ENCODE results near the gene HAP1. TPM values are rescaled to one million over a fixed set of nuclear protein-coding genes. Genes with fewer than 3 reads are reported as not detected.
A peak's percentile ranks its signal among the peaks of the same experiment; 100 is the strongest.

Gene HAP1
- total RNA-seq, 4 donors from 2014 or later = 0.34 to 0.94 (median 0.53) TPM

- Histone ChIP-seq H3K36me3 (peaks cover 62 to 100% (median 78%) of the 10 kb centered on the region in 3 donors), H3K4me1 (peaks cover 0 to 8% (median 0%) of the 10 kb centered on the region in 3 donors), H3K27me3 (no peaks in the 10 kb centered on the region), H3K4me3 (no peak overlapping the region), H3K27ac (peak overlapping the region in 2 of 4 donors; percentile 21 to 59), H3K9me3 (no peaks in the 10 kb centered on the region)
- intact Hi-C loops (cut with DNase I) = no loop called here
- no peak for DNase-seq
- 59 to 93% methylated on average over 3 to 6 of the region's 16 CpGs for WGBS, 2 donors
- TF ChIP-seq, protein P1, sequence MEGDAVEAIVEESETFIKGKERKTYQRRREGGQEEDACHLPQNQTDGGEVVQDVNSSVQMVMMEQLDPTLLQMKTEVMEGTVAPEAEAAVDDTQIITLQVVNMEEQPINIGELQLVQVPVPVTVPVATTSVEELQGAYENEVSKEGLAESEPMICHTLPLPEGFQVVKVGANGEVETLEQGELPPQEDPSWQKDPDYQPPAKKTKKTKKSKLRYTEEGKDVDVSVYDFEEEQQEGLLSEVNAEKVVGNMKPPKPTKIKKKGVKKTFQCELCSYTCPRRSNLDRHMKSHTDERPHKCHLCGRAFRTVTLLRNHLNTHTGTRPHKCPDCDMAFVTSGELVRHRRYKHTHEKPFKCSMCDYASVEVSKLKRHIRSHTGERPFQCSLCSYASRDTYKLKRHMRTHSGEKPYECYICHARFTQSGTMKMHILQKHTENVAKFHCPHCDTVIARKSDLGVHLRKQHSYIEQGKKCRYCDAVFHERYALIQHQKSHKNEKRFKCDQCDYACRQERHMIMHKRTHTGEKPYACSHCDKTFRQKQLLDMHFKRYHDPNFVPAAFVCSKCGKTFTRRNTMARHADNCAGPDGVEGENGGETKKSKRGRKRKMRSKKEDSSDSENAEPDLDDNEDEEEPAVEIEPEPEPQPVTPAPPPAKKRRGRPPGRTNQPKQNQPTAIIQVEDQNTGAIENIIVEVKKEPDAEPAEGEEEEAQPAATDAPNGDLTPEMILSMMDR (IDR thresholded peaks at IDR 0.05) = no peak
- no peak for TF ChIP-seq POLR2A (IDR thresholded peaks at IDR 0.05)
Observed at GRCh38 chr17:41762841-41763240, 28.4 kb upstream of the HAP1 start.

DNA sequence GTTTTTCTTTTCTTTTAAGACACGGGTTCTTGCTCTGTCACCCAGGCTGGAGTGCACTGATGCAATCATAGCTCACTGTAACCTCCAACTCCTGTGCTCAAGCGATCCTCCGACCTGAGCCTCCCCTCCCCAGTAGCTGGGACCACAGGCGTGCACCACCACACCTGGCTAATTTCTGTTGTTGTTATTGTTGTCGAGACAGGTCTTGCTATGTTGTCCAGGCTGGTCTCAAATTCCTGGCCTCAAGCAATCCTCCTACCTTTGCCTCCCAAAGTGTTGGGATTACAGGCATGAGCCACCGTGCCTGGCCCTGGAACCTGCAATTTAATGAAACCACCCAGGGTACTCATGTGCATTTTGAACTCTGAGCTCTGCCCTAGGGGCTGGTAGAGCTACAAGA lies 27.9 kb upstream of the HAP1 start:
- Histone ChIP-seq H3K9me3 (no peaks in the 10 kb centered on the region), H3K36me3 (peaks cover 62 to 100% (median 78%) of the 10 kb centered on the region in 3 donors), H3K4me1 (peaks cover 0 to 8% (median 0%) of the 10 kb centered on the region in 3 donors), H3K4me3 (no peak overlapping the region), H3K27me3 (no peaks in the 10 kb centered on the region), H3K27ac (peak overlapping the region in 1 of 4 donors; percentile 59)
- DNase-seq = no peak
- TF ChIP-seq, protein P1 (IDR thresholded peaks at IDR 0.05) = no peak
- no peak for TF ChIP-seq POLR2A (IDR thresholded peaks at IDR 0.05)
- 58 to 78% methylated on average over 3 to 6 of the region's 6 CpGs for WGBS, 2 donors
- intact Hi-C loops (cut with DNase I) = no loop called here

GRCh38 chr17:41760878-41761277 lies 26.4 kb upstream of the HAP1 start:
- peaks cover 0 to 4% (median 0%) of the 10 kb centered on the region in 3 donors for H3K4me1 ChIP-seq
- H3K4me3 ChIP-seq = no peak overlapping the region
- WGBS, 2 donors = 80 to 85% methylated on average over 5 to 6 of the region's 6 CpGs
- H3K27ac ChIP-seq = no peak overlapping the region
- intact Hi-C loops (cut with DNase I) = no loop called here
- peaks cover 68 to 100% (median 79%) of the 10 kb centered on the region in 3 donors for H3K36me3 ChIP-seq
- no peaks in the 10 kb centered on the region for H3K9me3 ChIP-seq
- H3K27me3 ChIP-seq = no peaks in the 10 kb centered on the region
- DNase-seq = no peak
- no peak for TF ChIP-seq POLR2A (IDR thresholded peaks at IDR 0.05)
- TF ChIP-seq, protein P1 (IDR thresholded peaks at IDR 0.05) = no peak

DNA sequence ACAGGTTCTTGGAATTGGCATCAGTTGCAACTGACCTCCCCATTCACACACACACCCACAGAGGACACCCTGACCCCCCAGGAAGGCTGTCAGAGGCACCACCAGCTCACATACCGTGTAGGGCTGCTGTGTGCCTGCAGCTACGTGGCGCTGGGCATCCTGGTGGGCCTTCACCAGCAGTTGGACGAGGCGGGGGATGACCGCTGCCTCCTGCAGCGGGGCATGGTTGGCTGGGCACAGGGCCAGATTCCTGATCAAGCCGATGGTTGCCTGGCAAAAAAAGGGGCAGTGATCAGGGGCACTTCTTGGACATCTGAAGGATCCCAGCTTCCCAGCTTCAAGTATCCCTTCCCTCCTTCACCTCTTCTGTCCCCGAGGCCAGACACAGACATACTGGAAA lies 24.2 kb upstream of the HAP1 start:
- intact Hi-C loops (cut with DNase I) = no loop called here
- no peak for TF ChIP-seq POLR2A (IDR thresholded peaks at IDR 0.05)
- TF ChIP-seq, protein P1 (IDR thresholded peaks at IDR 0.05) = no peak
- H3K4me3 ChIP-seq = no peak overlapping the region
- H3K4me1 ChIP-seq = no peaks in the 10 kb centered on the region
- H3K36me3 ChIP-seq = peaks cover 73 to 100% (median 77%) of the 10 kb centered on the region in 3 donors
- H3K9me3 ChIP-seq = no peaks in the 10 kb centered on the region
- no peak for DNase-seq
- 75 to 90% methylated on average over 2 of the region's 9 CpGs for WGBS, 2 donors
- H3K27me3 ChIP-seq = no peaks in the 10 kb centered on the region
- H3K27ac ChIP-seq = no peak overlapping the region

- Histone ChIP-seq H3K4me1 (no peaks in the 10 kb centered on the region), H3K9me3 (no peaks in the 10 kb centered on the region), H3K36me3 (peaks cover 34 to 84% (median 48%) of the 10 kb centered on the region in 3 donors), H3K27ac (no peak overlapping the region), H3K27me3 (no peaks in the 10 kb centered on the region), H3K4me3 (no peak overlapping the region)
- no peak for DNase-seq
- intact Hi-C loops (cut with DNase I) = no loop called here
- 75 to 79% methylated on average over 10 to 12 of the region's 12 CpGs for WGBS, 2 donors
- TF ChIP-seq, protein P1 (IDR thresholded peaks at IDR 0.05) = no peak
- no peak for TF ChIP-seq POLR2A (IDR thresholded peaks at IDR 0.05)
Observed at GRCh38 chr17:41754066-41754465, 19.6 kb upstream of the HAP1 start.

All from esophagus squamous epithelium (tissue), 5 donors.